GM18858 (cell line): ENCODE data around the gene ARHGAP25.

Experiments used
- ATAC-seq: cut with Tn5 transposase; IDR thresholded peaks from one replicate; pipeline ENCODE4 v1.9.1; 2021; ENCODE audit not compliant: unreplicated experiment

ARHGAP25 gene

DNA sequence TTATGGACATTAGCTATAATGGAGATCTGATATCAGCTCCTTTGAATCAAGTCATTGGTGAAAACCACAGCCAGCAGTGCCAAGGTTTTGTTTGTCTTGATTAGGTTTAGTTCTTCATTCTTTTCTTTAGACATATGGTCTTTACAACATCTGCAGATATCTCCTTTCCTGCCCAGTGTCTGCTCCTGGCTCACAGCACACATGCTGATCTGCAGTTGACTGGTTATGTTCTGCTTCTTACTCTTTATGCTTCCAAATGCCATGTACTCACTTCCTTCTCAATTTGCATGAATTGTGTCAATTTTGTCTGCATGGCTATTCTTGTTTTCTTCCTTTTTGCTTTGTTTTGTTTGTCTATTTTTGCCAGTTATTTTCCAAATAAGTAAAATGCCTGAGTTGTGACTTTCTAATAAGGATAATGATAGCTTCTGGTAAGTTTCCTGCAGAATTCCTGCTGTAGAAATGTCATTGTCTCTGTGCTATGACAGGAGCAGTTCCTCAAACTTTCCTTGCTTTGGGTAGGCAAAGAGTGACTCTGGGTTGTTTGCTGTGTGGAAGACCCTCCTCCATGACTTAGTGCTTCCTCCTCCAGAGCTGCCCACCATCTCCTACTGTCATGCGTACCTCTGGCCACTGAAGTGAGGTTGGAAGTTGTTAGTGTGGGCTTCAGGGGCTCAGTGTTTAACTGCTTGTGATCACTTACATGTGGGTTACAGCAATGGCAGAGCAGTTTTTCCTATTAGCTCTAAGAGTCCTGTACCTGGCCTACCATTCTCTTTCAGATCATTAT is 8.2 kb downstream of the ARHGAP25 start:
- no peak for ATAC-seq

GRCh38 chr2:68743531-68743930 is 8.9 kb downstream of the ARHGAP25 start:
- no peak for ATAC-seq

DNA sequence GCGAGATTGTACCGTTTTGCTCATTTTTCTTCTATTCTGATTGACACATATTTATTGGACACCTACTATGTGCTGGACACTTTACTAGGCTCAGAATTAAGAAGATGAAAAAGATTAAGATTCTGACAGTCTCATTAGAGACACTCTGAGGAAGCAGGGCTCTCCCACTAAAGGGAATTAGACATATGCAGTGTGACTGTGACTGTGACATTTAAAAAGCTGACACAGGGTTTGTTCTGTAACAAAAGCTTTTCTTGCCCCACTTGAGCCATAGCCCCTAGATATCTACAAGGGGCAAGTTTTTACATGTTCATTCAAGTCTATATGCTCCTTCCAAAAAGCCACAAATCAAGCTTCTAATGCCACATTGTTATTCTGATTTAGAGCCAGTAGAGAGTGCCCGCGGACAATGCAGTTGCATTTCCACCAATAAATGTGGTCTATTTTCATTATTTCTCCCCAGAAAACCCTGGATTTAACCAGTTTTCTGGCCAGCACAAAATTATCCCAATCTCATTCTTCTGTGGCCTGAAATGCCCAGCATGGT is 9.8 kb downstream of the ARHGAP25 start:
- ATAC-seq = no peak

DNA sequence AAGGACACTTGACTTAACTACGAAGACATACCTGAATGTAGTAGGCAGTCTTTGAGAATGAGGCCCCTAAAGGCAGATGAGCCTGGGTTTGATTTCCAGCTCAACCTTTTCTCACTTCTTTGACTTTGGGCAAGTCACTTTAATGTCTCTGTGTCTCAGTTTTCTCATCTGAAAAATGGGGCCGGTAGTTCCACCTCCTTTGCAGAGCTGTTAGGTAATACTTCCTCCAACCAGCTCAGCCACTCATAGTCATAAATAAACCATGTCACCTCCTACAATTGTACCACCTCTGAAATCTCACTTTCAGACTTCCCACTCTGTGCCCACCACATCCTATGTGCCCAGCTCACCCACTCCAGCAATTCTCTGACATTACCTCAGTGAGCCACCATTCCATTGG is 10.4 kb downstream of the ARHGAP25 start:
- no peak for ATAC-seq

DNA sequence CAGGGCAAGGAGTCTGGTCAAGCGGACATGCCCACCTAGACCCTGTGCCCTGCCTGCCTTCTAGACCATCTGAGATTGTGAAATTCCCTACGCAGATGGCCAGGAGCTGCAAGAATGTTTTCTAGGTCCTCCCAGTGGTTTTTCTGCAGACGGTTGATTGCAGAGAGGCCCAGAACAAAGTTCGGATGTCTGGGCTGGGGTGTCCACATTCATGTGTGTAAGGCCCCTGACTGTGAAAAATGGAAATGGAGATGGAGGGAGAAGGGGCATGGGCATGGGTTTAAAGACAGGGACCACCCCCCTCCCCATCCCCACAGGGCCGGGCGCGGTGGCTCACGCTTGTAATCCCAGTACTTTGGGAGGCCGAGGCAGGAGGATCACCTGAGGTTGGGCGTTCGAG is 11.8 kb downstream of the ARHGAP25 start:
- ATAC-seq = no peak

DNA sequence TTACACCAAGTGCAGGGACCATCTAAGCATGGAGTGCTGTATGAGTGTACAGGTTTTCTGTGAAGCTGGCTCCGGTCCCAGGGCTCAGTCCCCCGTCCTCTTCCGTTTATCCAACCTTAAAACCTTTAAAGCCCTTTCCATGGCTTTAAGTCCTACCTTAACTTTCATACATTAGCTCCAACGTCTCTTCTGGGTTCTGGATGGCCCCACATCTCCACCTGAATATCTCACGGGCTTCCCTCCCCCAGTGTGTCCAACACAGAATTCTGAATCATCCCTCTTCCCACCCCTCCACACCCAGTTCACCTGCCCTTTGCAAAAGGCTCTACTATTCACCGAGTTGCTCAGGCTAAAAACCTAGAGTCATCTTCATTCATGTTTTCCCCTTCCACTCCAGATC is 12.8 kb downstream of the ARHGAP25 start:
- no peak for ATAC-seq

- ATAC-seq = no peak
These were observed 13.3 kb downstream of the ARHGAP25 start for GRCh38 chr2:68747900-68748299.

DNA sequence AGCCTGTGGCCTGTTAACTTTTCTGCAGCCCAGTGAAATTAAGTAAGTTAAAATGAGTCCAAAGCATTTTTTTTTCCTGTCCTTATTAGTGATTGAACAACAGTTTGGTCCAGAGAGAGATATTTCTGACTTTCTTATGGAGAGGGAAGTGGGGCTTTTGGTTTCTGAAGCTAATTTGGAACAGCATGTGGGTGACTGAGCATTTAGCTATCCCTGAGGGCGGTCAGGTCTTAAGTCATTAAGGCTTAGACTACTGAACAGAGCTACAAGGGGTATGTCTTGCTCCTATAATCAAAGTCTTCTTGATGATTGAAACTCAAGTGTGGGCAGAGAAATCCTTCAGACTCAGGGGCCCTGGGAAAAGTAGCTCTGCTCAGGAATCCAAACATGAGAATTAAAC is 14.0 kb downstream of the ARHGAP25 start:
- no peak for ATAC-seq

DNA sequence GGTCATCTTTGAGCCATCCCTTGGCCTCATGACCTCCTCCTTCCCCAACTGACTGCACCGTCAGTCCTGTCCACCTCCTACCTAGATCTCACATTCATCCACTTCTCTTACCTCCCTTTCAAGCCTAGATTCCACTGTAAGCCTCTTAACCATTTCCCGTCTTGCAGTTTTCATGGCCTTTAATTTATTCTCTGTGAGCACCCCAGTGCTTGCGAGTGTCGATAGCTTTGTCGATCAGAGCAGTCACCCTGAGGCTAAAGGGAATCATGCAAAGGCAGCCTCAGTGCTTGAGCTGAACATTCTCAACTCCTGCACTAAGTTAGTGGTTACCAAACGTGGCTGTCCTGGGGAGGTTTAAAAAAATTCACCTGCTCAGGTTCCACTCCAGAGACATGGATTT is 14.7 kb downstream of the ARHGAP25 start:
- ATAC-seq = no peak

- ATAC-seq = no peak
These were observed 16.2 kb downstream of the ARHGAP25 start for GRCh38 chr2:68750592-68751396.

DNA sequence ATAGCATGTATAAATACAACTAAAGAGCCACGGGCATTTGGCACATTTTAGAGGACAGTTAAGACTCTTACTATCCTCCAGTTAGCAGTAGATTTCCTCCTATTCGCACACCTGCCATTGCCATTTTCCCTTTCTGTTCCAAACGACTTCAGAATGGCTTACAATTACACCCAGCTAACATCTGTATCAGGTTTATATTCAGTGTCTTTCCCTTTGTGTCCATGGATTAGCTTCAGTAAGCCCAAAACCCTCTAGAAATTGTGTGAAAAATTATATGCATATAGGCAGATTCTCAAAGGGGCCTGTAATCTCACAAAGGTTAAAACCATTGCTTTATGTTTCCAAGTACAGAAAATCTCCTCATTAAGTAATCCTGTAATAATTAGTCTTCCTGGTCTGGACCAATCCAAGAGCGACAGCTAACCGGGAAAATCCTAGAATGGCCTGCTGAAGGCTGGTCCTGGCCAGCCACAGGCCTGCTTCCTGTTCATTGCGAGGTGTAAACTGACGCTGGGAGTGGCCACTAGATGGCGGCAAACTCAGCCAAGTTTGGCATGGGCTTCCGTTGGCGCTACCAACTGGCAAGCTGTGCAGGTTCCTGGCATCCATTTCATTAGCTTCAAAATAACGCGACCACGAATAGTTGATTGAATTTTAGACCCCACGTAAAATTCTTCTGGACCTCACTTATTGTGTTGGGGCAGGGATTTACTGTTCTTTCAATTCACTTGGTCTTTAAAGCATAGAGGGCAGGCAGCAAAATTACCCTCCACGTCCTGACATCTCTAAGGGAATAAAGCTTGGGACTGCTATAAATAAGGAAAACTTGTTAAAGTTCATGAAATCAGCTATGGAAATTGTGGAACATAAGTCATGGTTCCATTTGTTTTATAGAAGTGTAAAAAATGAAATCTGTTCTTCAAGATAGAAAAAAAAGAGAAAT is 17.1 kb downstream of the ARHGAP25 start:
- peak; percentile 86 for ATAC-seq

DNA sequence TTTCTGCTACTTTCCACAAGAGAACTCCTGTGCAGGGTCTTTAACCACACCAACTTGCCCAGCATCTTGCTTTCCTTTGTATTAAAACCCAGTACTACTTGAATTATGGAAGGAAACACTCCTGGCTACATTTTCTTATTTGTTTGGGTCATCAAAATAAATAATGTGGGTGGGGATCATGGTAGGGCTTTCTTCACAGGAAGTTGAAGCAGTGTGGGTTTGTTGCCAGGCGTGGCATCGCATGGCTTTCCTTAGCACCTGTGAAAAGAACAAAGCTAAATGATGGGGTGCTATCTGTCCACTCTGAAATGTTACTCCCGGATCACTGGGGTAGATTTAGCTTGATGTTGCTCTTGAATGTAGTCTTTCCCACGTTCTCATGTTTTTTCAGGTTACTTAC is 18.7 kb downstream of the ARHGAP25 start:
- ATAC-seq = no peak

GRCh38 chr2:68755071-68755470 is 20.5 kb downstream of the ARHGAP25 start:
- ATAC-seq = no peak

DNA sequence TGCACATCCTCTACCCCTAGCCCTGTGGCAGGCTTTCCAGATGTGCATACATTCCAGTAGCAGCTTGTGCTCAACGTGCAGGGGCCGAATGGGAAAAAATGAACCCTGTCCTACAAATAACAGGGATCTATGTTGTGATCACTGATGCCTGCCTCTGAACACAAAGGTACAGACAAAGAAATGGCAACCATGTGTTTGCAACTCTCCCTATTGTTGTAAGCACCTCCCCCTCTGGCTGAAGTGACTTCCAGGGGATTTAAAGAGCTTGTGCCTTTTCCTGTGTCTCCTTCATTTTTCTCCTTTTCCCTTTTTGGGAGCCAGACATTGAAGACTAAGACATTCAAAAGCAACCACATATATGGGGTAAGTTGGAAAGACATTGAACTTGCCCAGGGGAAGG is 21.6 kb downstream of the ARHGAP25 start:
- ATAC-seq = no peak

DNA sequence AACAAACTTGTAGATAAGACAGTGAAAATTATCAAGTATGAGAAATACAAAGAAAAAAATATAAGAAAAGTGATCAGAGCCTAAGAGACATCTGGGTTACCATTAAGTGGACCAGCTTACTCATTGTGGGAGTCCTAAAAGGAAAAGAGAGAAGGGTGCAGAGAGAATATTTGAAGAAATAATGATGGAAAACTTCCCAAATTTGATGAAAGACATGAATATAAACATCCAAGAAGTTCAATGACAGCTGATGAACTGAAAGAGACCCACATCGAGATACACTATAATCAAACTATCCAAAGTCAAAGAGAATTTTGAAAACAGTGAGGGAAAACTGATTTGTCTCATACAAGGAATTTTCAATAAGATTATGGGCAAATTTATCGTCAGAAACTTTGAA is 22.5 kb downstream of the ARHGAP25 start:
- ATAC-seq = no peak

DNA sequence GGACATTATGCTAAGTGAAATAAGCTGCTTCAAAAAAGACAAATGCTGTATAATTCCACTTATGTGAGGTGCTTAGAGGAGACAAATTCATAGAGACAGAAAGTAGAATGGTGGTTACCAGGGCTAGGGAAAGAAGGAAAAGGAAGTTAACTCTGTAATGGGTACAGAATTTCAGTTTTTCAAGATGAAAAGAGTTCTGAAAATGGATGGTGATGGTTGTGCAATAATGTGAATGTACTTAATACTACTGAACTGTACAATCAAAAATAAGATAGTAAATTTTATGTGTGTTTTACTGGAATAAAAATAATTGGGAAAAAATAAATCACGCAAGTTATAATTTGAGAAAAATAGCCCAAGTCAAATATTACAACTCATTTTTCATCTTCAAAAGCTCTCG is 27.5 kb downstream of the ARHGAP25 start:
- no peak for ATAC-seq

- ATAC-seq = no peak
These were observed 28.1 kb downstream of the ARHGAP25 start for GRCh38 chr2:68762665-68763064.

GRCh38 chr2:68764041-68764805 is 29.6 kb downstream of the ARHGAP25 start:
- no peak for ATAC-seq

- ATAC-seq = no peak
These were observed 30.2 kb downstream of the ARHGAP25 start for GRCh38 chr2:68764806-68765311.

DNA sequence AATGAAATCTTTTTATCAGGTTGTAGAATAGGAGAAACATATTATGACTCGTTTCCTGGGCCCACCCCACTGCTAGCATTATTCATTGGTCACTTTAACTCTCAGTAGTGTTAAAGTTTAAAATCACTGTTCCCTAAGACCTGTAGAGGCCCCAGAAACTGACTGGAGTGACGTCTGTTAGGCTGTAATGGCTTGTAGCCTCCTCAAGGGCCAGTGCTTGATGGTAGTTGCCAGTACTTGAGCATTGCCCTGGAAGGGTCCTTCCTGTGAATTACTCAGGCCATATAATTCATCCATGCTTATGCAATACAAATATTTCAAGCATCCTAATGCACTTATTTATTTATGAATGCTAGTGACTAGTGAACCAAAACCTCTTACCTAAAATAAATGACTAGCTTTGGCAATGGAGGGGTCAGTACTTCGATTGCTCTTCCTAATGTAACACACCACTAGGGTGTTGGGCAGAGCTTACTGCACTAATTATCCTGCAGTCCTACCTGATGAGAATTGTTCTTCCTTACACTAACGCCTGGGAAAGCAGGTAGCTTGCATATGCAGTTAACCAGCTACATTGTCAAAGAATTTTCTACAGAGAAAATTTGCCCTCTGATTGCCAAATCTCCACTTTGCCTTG is 31.2 kb downstream of the ARHGAP25 start:
- no peak for ATAC-seq
